Putamen (tissue), 1 donor: Measurements from ENCODE around the gene PTGER4.
"Not testable (repeated sequence)": the region's sequence is repeated elsewhere in the genome, so short reads cannot be mapped to it uniquely, and the experiment has no call there.

ENCODE experiments used
- DNase-seq: peaks from one replicate; pipeline ENCODE4 v3.0.0-alpha.2; 2016; ENCODE audit warnings: low spot score

Gene PTGER4

DNA sequence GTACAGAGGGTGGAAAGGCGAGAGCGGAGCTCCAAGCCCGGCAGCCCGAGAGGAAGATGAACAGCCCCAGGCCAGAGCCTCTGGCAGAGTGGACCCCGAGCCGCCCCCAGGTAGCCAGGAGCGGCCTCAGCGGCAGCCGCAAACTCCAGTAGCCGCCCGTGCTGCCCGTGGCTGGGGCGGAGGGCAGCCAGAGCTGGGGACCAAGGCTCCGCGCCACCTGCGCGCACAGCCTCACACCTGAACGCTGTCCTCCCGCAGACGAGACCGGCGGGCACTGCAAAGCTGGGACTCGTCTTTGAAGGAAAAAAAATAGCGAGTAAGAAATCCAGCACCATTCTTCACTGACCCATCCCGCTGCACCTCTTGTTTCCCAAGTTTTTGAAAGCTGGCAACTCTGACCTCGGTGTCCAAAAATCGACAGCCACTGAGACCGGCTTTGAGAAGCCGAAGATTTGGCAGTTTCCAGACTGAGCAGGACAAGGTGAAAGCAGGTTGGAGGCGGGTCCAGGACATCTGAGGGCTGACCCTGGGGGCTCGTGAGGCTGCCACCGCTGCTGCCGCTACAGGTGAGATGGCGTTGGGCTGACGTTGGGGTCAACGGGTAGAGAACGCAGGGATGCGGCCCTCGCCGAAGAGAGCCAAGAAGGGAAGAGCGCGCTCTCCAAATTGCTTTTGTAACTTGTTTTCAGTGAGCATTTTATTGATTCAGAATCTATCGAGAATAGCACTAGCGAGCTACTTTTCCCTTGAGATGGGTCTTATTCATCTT, at the start of gene PTGER4:
PTGER4 (plus strand) TSS at position 3 of the 769 bp plus-strand sequence. CDS start 1,079 bp downstream, outside the sequence.
- no peak for DNase-seq

DNA sequence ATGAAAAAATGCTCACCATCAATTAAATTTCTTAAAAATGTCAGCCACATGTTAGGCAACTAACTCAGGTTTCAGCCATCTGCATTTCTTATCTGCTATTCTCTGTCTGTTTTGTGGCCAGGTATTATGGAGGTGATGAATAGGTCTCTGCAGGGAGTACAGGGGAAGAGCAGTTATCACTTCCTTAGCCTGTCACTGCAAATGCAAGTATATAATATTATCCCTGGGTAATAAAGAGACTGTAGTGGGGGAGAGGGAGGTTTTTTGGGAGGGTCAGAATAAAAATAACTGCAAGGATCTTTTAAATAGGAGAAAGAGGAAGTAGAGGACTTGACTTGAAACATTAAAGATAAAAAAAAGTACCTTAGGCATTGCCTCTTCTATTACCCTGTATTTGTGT, 49.6 kb upstream of the PTGER4 start:
- DNase-seq = no peak

DNA sequence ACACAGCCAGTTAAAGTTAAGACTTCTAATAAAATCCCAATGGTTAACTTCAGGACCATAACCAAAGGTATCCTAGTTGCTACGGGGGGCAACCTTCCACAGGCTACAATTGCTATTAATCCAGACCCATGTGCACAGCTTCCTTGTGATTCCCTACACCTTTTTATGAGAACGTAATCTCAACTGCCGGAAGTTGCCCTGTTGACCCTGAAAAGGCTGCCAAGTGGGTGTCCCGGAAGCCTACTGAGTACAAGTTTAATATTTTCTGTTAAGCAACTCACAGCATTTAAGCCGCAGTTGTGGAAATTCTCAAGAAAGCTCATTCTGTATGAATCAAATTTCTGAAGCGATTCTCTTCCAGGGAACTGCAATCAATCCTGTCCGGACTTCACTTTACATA, 48.5 kb upstream of the PTGER4 start:
- DNase-seq = no peak

DNA sequence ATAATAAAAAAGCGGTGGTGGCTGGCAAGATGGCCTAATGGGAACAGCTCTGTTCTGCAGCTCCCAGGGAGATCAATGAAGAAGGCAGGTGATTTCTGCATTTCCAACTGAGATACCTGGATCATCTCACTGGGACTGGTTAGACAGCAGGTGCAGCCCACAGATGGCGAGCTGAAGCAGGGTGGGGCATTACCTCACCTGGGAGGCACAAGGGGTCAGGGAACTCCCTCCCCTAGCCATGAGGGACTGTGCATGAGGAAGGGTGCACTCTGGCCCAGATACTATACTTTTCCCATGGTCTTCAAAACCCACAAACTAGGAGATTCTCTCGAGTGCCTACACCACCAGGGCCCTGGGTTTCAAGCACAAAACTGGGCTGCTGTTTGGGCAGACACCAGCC, 45.6 kb upstream of the PTGER4 start:
- DNase-seq = no peak

DNA sequence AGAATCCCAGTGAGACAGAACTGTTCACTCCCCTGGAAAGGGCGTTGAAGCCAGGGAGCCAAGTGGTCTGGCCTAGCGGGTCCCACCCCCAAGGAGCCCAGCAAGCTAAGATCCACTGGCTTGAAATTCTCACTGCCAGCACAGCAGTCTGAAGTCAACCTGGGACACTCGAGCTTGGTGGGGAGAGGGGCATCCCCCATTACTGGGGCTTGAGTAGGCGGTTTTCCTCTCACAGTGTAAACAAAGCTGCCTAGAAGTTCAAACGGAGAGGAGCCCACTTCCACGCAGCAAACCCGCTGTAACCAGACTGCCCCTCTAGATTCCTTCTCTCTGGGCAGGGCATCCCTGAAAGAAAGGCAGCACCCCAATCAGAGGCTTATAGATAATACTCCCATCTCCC, 45.1 kb upstream of the PTGER4 start:
- DNase-seq = no peak

DNA sequence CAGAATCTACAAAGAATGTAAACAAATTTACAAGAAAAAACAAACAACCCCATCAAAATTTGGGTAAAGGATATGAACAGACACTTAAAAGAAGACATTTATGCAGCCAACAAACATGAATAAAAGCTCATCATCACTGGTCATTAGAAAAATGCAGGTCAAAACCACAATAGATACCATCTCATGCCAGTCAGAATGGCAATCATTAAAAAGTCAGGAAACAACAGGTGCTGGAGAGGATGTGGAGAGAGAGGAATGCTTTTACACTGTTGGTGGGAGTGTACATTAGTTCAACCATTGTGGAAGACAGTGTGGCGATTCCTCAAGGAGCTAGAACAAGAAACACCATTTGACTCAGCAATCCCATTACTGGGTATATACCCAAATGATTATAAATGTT, 40.2 kb upstream of the PTGER4 start:
- DNase-seq = not testable (repeated sequence)

DNA sequence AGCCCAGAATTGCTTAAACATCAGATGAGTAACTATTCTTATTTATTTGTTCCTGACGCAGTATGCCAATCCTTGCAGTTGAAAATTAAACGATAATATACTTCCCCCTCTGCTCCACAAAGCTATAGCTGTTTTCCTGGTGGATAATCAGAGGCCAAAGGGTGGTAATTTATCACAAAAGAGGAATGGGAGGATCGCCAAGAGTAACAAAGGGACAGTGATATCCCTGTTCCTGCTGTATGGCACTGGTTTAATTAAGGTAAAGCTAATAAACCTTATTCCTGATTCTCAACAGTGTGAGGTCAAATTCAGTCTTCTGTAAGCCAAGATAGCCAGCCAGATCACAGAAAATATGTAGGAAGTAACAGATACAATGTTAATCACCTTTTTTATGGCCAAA, 33.4 kb upstream of the PTGER4 start:
- DNase-seq = no peak

DNA sequence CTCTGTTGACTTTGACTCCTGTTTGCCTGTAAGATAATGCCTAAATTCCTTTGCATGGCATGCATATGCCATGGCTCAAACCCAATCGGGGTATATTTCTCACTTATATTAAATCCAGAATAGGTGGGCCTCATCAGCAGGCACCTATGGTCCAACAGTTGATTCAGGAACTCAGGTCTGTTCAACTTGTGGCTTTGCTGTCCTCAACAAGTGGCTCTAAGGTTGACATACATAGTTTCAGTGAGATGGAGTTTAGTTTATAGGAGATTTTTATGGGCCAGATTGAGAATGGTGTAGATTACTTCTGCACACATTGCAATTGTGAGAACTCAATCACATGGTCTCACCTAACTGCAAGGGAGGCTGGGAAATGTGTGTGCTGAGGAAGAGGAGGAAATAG, 31.6 kb upstream of the PTGER4 start:
- DNase-seq = no peak

DNA sequence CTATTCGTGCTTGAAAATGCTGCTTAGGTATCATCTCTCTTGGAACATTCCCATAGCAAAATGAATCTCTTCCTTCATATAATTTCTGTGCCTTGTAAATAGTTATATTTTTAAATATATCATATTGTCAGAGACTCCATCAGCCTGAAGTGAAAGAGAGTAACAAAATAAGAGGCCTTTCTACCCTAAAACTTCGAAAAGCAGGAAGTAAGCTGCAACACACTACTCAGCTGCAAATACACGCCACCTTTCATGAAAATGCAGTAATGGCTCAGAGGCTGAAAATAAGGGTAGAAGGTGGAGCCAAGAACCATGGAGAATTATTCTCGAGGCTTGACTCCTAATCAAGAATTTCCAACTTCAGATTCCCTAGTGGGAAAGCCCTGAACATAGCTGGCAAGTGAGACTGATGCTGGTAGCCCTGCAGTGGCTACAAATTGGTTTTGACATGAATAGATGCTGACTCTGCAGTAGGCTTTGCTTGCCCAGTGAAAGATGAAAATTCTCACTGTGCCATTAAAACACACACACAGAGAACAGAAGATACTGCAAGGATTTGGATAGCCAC, 30.2 kb upstream of the PTGER4 start:
- DNase-seq = no peak

DNA sequence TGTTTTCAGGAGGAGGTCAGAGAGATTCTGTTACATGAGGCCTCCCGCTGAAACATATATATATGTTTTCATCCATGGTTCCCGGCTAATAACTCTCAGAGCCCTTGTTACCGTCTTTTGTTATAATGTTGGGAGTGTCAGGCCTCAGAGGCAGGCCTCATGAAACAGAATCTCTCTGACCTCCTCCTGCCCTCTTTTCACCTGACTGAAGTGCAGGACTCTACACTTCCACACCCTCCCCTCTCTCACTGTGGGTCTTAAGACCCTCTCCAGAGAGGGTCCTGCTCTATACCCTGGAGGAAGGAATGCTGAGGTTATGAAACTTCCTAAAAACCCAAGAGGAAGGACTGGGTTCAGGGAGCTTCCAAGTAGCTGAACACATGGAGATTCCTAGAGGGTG, 28.5 kb upstream of the PTGER4 start:
- DNase-seq = no peak

DNA sequence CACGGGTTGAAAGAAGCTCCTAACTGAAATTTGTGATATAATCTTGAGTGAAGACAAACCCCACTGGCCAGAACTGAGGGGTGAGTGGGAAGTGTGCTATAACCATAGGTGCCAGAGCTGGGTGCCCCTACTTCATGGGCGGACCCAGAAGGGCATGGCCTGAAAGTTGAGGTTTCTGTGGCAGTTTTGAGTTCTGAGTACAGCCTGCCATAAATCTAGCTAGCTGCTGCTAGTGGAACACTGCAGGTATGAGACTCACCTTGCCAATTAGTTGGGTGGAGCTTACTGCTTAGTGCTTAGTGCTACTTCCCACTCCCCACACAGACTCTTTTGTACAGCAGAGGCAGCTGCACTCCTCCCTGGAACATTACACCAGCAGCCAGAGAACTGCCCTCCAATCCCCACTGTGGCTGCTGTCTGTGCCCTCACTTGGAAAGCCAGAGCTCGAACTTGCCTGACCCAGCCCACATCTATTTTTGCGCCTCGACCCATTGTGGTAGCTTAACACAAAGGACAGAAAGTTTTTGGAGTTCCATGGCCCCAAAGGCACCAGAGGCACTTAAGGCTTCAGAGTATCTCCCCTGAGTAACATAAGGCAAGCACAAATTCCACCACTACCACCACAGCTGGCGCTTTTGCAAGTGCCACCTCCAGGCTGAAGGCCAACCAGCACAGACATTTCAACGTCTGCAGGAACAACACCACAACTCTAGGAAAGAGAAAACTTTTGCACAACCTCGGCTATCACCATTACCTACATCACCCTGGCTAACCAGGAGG, 27.1 kb upstream of the PTGER4 start:
- DNase-seq = no peak

DNA sequence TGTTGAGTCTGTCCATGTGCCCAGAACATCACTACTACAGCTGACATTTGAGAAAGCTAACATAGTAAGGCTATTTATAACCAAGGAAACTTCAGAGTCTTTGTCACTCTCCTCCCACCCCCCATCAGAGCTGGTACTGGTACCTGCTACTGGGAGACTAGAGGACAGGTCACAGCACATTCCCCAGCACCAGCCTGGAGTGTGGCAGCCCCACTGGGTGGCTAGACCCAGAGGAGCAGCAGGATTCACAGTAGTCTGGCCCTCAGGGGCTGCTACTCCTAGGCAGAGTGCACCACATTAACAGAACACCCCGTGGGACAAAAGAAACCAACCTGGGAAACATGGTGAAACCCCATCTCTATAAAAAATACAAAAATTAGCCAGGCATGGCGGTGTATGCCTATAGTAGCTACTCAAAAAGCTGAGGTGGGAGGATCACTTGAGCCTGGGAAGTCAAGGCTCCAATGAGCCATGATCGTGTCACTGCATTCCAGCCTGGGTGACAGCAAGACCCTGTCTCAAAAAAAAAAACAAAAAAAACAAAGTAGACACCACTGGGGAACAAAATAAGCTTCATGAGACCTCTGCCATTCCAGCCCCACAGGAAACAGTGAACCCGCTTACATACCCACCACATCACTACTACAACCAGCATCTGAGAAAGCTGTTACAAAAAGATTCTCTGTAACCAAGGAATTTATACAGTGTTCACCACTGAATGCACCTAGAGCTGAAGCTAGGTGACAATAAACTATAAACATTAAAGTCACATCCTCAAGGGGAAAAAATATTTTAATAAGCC, 26.3 kb upstream of the PTGER4 start:
- no peak for DNase-seq

DNA sequence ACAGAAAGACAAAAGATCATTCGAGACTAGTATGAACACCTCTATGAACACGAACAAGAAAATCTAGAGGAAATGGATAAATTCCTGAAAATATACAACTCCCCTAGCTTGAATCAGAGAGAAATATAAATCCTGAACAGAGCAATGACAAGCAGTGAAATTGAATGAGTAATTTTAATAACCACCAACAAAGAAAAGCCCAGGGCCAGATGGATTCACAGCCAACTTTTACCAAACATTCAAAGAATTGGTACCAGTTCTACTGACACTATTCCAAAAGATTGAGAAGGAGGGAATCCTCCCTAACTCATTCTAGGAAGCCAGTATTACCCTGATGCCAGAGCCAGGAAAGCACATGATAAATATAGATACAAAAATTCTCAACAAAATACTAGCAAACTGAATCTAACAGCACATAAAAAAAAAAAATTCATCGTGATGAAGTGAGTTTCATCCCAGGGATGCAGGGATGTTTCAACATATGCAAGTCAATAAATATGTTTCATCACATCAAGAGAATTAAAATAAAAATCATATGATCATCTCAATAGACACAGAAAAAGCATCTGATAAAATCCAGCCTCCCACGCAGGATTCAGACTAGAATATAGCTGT, 25.2 kb upstream of the PTGER4 start:
- no peak for DNase-seq

DNA sequence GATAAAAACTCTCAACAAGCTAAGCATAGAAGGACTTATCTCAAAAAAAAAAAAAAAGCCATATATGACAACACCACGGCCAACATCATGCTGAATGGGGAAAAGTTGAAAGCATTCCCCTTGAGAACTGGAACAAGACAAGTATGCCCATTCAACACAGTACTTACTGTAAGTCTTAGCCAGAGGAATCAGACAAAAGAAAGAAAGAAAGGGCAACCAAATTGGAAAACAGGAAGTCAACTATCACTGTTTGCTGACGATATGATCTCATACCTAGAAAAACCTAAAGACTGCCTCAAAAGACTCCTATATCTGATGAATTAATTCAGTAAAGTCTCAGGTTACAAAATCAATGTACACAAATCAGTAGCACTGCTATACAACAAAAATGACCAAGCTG, 24.6 kb upstream of the PTGER4 start:
- no peak for DNase-seq

DNA sequence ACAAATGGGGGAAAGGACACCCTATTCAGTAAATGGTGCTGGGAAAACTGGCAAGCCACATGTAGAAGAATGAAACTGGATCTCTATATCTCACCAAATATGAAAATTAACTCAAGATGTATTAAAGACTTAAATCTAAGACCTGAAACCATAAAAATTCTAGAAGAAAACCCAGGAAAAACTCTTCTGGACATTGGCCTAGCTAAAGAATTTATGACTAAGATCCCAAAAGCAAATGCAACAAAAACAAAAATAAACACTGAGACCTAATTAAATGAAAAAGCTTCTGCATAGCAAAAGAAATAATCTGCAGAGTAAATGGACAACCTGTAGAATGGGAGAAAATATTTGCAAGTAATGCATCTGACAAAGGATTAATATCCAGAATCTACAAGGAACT, 23.6 kb upstream of the PTGER4 start:
- DNase-seq = not testable (repeated sequence)

DNA sequence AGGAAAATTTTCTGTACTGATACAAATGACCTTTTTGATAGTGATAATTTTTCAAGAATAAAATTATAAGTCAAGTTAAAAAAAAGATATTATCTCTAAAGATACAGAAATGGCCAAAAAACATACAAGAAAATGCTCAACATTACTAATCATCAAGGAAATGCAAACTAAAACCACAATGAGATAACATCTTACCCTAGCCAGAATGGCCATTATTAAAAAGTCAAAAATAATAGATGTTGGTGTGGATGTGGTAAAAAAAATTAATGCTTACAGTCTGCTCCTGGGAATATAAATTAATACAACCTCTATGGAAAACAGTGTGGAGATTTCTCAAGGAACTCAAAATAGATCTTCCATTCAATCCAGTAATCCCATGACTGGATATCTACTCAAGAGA, 22.9 kb upstream of the PTGER4 start:
- DNase-seq = no peak

DNA sequence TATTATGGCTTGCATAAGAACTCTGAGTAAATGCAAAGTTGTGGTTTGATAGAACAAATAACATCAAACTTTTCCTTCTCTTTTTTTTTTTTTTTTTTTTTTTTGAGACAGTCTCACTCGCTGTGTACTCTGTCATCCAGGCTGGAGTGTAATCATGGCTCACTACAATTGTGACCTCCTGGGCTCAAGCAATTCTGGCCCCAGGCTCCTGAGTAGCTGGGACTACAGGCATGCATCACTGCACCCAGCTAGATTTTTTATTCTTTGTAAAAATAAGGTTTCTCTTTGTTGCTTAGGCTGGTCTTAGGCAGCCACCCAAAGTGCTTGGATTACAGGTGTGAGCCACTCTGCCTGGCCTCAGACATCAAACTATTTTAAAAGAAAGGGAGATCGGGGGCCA, 19.0 kb upstream of the PTGER4 start:
- DNase-seq = no peak

DNA sequence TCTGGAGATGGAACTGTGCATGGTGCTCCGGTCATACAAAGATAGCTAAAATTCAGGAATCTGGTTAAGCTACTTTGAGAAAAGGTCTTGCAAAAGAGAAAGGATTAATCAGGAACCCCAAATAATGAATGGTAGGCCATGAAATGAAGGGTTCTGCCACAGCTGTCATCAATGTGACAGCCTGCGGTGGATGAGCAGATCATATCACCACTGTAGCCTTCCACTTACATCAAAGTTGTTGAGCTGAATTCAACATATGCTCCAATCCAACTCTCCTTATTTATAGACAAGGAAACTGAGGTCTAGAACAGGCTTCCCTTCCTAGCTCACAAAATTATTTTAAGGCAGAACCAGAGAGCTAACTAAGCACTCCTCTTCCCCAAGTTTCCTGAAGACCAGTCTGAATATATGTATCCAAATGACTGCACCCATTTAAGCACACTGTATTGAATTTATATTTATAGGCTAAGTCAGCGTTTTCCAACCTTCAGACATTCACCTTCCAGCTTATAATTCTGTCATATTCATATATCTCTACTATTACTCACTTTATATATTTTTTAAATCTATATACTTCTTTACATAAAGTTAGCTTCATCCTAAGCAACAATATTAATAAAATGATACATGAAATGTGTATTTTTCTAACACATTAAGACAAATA, 13.9 kb upstream of the PTGER4 start:
- no peak for DNase-seq

DNA sequence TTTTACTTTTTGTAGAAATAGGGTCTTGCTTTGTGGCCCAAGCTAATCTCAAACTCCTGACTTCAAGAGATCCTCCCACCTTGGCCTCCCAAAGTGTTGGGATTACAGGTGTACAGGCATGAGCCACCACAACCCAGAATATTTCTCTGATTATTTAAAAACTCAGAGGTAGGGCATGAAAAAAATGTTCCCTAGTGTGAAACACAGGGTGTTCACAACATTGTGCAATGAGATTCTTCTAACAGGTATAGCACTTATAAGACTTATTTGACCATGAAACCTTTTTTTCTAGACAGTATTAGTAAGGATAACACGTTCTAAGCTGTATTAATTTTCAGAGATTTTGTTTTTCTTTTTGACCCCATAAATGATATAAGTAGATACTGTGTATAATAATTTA, 13.1 kb upstream of the PTGER4 start:
- no peak for DNase-seq

DNA sequence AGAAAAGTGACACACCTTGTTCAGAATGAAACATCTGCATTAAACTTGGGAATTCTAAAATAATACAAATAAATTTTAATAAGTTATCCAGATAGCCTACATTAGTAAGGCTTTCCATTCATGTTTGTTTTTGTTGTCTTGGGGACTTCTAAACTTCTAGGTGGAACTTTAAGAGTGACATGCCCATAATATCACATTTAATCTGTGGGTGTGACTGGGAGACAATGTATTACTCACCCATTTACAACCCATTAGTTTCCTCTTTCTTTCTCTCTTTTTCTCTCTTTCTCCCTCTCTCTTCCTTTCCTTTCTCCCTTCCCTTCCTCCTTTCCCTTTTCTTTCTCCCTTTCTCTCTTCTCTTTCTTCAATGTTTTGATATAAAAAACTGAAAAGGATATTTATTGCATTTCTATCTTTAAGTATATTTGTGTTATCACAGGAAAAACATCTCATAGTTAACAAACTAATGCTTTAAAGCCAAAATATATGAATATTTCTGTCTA, 12.5 kb upstream of the PTGER4 start:
- no peak for DNase-seq
